GM21528 (cell line): ENCODE measurements around the gene SENP8.

Experiments
- ATAC-seq: cut with Tn5 transposase; IDR thresholded peaks from one replicate; pipeline ENCODE4 v1.9.1; 2021; ENCODE audit warnings: mild to moderate bottlenecking, moderate library complexity; ENCODE audit not compliant: unreplicated experiment, low FRiP score

The SENP8 gene

DNA sequence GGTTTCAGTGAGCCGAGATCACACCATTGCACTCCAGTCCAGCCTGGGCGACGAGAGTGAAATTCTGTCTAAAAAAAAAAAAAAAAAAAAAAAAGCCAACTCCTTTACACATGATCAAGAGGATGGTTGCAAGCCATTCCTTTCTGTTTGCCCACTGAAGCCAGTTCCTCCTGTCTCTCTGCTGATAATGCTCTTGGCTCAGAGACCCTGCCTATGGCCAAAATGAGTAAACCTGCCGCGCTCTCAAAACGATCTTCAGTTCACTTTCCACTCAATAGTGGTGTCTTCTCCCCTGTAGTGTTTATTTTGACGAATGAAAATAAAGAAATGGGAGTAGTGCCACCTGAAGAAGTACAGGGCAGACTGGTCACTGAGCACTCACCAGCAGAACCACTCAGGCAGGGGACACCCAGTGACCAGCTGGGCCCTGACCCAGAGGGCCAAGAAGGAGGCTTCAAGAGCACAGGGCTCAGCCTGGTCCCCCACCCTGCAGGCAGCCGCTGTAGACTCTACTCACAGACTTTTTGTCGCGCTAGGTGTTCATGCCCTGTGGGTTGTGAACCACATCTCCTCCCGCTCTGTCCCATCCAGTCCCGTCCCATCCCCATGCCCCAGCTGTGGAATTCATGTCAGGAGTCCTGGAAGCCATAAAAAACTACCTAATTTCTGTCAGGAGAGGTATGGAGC, 55.8 kb downstream of the SENP8 start:
- no peak for ATAC-seq

- no peak for ATAC-seq
These were observed 56.5 kb downstream of the SENP8 start for GRCh38 chr15:72174551-72175165.

GRCh38 chr15:72175186-72176044, 57.2 kb downstream of the SENP8 start:
- no peak for ATAC-seq

DNA sequence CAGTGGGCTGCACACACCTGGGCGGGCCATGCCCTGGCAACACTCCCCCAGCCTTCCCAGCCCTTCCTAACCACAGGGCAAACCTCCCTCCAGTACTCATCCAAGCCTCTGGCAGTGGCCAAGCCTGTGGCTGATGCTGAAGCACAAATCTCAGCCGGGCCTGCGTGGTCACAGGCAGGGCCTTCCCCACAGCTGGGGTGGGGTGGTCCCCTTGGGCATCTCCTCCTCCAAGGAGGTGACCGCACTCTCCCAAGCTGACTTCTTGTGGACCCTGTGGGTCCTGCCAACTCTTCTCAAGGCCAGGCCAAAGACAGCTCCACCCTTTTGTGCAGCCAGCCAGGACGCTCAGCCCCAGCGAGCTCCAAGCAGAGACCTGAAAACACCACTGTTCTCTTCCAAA, 58.0 kb downstream of the SENP8 start:
- ATAC-seq: no peak

DNA sequence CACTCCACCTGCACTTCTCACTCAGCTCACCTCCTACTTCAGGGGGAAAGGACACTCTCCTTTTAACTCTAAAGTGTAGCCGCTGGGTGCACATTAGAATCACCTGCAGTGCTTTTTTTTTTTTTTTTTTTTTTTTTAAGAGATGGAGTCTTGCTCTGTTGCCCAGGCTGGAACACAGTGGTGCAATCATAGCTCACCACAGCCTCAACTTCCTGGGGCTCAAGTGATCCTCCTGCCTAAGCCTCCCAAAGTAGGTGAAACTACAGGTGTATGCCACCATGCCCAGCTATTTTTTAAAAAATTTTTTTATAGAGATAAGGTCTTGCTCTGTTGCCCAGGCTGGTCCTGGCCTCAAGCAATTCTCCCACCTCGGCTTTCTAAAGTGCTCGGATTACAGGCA, 58.5 kb downstream of the SENP8 start:
- no peak for ATAC-seq

DNA sequence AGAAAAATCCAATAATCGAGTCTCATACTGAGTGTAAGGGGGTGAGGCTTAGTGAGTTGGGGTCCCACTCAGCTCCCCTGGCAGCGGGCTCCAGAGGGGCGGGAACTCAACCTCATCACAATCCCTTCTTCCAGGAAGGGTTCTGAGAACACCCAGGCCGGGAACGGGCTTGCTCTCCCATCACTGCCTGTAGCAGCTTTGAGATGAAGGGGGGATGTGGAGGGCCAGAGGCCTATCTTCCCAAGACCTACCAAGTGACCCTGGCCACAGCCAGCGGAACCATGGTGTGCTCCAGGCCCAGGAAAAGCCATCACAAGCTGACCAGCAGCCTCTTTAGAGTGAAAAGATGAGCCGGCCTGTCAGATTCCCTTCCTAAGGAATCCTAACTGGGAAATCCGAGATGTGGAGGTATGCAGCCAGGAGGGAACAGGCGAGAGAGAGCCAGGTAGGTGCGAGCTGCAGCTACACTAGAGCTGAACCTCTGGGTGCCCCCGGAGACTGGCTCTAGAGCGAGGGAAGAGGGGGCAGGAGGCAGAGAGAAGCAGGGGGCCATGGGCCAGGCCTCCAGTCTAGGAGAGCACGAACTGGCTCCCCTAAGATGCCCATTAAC, 60.9 kb downstream of the SENP8 start:
- no peak for ATAC-seq

GRCh38 chr15:72179950-72180581, 61.9 kb downstream of the SENP8 start:
- no peak for ATAC-seq

GRCh38 chr15:72180761-72181324, 62.6 kb downstream of the SENP8 start:
- no peak for ATAC-seq

GRCh38 chr15:72182244-72182643, 64.0 kb downstream of the SENP8 start:
- ATAC-seq: no peak

- no peak for ATAC-seq
These were observed 64.5 kb downstream of the SENP8 start for GRCh38 chr15:72182673-72183072.

DNA sequence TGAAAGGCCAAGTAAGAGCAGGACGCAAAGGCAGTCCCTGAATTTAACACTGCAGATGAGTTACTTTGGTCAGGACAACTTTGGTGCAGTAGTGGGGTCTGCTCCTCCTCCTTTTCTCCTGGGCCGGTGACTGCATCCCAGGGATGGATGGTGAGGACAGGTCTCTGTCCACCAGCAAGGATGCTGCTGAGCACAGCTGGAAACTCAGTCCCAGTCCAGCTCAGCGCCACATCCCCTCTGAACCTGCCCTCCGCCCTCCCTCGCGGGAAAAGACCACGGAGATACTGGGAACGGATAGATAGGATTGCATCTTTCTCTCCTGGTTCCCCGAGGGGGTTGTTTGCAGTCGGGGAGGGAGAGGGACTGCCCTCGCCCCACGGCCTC, 65.6 kb downstream of the SENP8 start:
- ATAC-seq: no peak

DNA sequence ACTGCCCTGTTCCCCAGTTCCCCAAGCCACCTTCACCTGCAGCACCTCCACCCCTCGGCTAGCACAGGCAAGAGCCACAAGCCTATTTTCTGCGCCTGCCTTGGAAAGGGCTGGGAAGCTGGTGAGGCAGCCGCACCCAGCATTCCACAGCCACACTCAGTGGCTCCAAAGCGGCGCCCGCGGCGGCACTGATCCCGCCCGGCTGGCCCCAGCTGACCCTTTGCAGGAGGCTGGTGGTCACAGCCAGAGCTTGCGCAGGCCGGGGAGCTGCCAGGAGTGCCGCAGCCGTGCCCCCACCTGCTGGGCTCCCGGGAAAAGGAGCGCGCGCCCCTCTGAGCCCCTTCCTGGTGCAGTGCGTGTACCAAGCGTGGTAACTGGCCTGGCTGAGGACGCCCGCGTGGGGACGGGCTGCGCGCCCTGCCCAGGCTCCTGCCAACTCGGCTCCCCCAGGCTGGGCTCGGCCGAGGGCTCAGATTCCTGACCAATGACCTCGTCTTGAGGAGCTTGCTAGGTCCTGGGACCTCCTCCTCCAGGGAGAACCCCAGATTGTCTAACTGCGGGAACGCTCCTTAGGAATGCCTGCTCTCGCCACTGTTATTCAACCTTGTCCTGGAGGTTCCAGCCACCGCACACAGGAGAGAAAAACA, 66.1 kb downstream of the SENP8 start:
- ATAC-seq: no peak

DNA sequence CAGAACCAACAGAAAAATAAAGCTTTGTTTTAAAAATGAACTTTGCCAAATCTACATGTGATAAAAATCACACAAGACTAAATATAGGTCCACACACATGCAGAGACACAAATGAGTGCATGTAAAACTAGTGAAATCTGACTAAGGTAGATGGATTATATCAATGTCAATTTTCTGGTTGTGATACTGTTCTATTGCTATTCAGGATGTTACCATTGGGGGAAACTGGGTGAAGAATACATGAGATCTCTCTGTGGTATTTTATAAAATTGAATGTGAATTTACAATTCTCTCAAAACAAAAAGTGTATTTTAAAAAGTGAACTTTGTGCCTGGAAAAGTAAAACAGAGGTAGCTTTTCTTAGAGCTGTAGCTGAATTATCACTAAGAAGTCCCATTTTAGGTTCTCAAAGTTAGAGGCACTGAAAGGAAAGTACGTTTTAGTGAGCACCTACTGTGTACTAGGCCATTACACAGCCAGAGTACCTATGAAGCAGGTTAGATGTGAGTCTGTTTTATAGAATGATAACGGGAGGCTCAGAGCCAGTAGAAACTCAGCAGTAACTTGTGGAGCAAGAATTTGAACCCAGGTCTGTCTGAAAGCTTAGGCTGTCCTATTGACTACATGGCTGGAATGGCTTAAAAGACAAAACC, 71.2 kb downstream of the SENP8 start:
- ATAC-seq: no peak

DNA sequence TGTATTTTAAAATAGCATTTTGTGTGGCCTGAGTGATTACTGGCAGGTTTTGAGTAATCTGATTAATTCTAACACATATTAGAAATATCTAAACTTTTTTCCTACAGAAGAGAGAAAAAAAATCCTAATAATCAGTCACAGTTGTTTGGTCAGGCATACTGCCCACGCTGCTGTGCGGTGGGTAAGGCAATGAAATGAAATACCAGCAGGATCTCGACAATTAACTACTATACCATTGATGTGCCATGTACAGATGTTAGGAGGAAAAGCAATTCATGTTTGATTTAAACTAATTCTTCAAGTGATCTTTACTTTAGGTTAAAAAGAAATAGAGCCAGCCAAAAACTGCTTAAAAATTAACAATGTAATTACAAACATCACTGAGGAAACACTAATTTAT, 74.2 kb downstream of the SENP8 start:
- ATAC-seq: no peak
